22Rv1 (cell line): Measurements from ENCODE around the gene KCNG2.

Experiments used
- ZFX ChIP-seq: fragments of 450-650 bp; IDR thresholded peaks from 2 replicates; pipeline ENCODE4 v1.6.1; 2017; ENCODE audit warnings: antibody characterized with exemption, borderline replicate concordance
- TF ChIP-seq, protein P1 (sequence below): fragments of 450-650 bp; IDR thresholded peaks from 2 replicates; pipeline ENCODE4 v1.5.1; 2017; ENCODE audit warnings: mild to moderate bottlenecking

DNA sequence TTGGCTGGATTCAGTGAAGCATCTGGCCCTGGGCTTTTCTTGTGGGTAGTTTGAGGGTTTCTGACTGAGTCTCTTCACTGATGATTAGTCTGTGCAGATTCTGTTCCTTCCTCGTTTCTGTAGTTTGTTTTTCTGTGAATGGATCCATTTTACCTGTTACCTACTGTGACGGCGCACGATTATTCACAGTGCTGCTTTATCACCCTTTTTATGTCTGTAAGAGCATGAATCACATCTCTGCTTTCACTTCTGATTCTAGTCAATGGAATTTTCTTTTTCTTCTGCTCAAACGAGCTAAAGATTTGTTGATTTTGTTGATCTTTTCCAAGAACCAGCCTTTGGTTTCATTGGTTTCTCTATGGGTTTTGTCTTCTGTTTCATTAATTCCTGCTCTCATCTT, 92.9 kb downstream of the KCNG2 start:
- TF ChIP-seq, protein P1, sequence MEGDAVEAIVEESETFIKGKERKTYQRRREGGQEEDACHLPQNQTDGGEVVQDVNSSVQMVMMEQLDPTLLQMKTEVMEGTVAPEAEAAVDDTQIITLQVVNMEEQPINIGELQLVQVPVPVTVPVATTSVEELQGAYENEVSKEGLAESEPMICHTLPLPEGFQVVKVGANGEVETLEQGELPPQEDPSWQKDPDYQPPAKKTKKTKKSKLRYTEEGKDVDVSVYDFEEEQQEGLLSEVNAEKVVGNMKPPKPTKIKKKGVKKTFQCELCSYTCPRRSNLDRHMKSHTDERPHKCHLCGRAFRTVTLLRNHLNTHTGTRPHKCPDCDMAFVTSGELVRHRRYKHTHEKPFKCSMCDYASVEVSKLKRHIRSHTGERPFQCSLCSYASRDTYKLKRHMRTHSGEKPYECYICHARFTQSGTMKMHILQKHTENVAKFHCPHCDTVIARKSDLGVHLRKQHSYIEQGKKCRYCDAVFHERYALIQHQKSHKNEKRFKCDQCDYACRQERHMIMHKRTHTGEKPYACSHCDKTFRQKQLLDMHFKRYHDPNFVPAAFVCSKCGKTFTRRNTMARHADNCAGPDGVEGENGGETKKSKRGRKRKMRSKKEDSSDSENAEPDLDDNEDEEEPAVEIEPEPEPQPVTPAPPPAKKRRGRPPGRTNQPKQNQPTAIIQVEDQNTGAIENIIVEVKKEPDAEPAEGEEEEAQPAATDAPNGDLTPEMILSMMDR, result no peak
- TF ChIP-seq ZFX, result no peak
